Upper lobe of left lung (tissue), 4 donors: Measurements from ENCODE around the gene ERICH2.

Experiments used
- CTCF ChIP-seq, 6 experiments: fragments of 450-650 bp in 4 of 6; fragments of 200-600 bp in 2 of 6; sonication (generic) in 2 of 6; IDR thresholded peaks; one replicate each; pipeline ENCODE4 v1.5.1; 2016 to 2019; ENCODE audit warnings: antibody characterized with exemption in 6 of 6
- POLR2A ChIP-seq, 4 donors: fragments of 450-650 bp; IDR thresholded peaks; one replicate each; pipeline ENCODE4 v1.5.1; 2016 to 2017; ENCODE audit warnings: antibody characterized with exemption in 4 of 4, mild to moderate bottlenecking in 2 of 4
- POLR2AphosphoS5 ChIP-seq, 2 donors: sonication (generic); formaldehyde crosslinking; IDR thresholded peaks; one replicate each; pipeline ENCODE4 v1.5.1; 2017; ENCODE audit warnings: antibody characterized with exemption in 2 of 2

DNA sequence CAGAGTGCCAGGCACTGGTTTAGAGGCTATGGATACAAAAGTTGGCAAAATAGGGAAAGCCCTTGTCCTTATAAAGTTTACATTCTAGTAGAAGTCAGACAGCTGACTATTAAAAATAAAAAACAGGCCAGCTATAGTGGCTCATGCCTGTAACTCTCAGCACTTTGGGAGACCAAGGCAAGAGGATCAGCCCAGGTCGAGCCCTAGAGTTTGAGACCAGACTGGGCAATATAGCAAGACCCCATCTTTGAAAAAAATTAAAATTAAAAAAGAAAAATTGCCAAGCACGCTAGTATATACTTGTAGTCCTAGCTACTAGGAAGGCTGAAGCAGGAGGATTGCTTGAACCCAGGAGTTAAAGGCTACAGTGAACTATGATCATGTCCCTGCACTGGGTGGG is 12.5 kb downstream of the ERICH2 start:
- TF ChIP-seq CTCF (IDR thresholded peaks at IDR 0.05) (no peak), POLR2A (IDR thresholded peaks at IDR 0.05) (no peak), POLR2AphosphoS5 (IDR thresholded peaks at IDR 0.05) (no peak)
